GM12864 (cell line): ENCODE measurements around the gene GALC.

Source experiments
- DNase-seq: peaks from one replicate; pipeline ENCODE4 v3.0.0-alpha.2; 2011; ENCODE audit warnings: low read depth
- H3K4me3 ChIP-seq: 2 replicates; pipeline ENCODE4 v1.5.1; 2011; ENCODE audit warnings: mild to moderate bottlenecking, low read depth, low read length, control low read depth
- CTCF ChIP-seq: IDR thresholded peaks from 2 replicates; pipeline ENCODE4 v1.5.1; 2011; ENCODE audit warnings: low read depth, mild to moderate bottlenecking, moderate library complexity, low read length, control low read depth, inconsistent platforms; ENCODE audit errors: missing control alignments

Gene GALC

DNA sequence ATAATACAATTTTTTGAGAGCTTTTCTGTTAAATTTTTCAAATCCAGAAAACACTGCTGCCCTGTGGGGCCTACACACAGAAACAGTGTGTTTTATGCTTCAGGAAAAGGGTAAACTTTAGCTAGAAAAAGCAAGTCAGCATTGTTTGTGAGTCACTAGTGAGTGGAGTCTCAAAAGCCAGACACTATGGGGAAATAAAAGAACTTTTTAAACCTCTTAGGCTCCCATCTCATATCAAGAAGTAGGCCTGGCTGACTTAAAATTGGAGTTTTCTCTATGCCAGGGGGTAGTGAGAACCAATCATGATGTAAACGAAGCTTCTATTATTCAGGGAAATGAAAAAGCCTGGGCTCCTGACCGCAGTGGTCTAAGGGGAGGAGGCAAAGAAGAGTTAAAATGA is 24.6 kb upstream of the GALC start:
- no peak for TF ChIP-seq CTCF
- DNase-seq: no peak
- no peak overlapping the region for H3K4me3 ChIP-seq

DNA sequence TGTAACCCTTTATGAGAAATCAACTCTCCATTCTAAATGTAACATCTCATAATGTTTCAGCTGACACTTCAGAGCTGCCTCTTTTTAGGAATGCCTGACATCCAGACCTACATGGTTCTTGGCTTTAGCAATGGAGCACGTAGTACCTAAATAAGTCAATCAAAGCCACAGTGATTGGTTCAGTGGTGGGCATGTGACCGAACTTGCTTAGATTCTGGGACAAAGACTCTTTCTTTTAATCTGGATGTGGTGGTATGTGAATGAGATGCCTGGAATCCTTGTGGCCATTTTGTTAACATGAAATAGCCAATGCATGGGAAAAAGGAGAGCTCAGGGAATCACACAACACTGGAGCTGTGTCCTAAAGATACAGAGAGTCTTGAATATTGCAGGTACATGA is 23.8 kb upstream of the GALC start:
- no peak overlapping the region for H3K4me3 ChIP-seq
- TF ChIP-seq CTCF: no peak
- DNase-seq: no peak

DNA sequence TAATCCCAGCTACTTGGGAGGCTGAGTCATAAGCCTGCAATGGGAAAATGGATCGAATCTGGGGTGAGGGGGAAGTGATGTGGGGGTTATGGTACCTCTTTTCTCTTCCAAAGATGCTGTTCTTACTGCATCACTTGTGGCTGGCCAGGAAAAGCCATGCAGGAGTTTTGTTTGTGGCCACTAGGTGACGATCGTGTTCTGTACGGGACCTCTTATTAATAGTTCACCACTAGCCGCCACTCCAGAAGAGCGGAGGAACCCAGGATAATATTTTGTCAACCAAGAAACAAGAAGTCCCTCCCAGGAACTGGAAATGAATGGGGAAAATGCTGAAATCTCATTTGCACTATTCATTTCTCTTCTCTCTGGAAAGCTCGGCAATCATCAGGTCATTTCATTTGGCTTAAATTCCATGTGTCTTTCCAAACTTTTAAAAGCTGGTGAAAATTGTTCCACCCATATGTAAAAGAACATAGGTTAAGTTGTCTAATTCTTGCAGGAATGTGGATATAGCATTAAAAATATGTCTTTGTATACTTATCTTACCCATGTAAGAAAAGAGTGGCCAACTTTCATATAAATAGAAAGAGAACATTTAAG is 20.9 kb upstream of the GALC start:
- DNase-seq: no peak
- peak; percentile 92 for TF ChIP-seq CTCF
- H3K4me3 ChIP-seq: no peak overlapping the region

GRCh38 chr14:88012495-88012894 is 19.5 kb upstream of the GALC start:
- no peak for TF ChIP-seq CTCF
- no peak overlapping the region for H3K4me3 ChIP-seq
- no peak for DNase-seq

- no peak for DNase-seq
- no peak for TF ChIP-seq CTCF
Measured at GRCh38 chr14:88010331-88010730, 17.3 kb upstream of the GALC start.

DNA sequence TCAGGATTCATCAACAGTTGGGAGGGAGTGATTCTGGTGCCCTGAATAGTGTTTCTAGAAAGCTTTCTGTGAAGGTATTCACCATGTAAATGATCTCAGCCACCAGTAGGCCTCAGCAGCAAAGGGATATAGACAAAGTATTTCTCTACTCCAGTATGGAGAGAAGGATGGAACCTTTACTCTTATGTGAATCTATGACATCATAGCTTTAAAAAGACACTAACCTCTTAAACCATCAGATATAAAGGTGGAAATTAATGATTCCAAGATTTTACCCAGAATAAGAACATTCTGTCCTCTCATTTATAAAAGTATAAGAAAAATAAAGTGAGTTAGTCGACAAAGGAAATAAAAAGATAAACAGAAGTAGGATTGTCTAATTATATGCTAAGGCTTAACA is 16.5 kb upstream of the GALC start:
- DNase-seq: no peak
- no peak for TF ChIP-seq CTCF
- no peak overlapping the region for H3K4me3 ChIP-seq

More at GRCh38 chr14:88010331-88010730, 17.3 kb upstream of the GALC start:
- H3K4me3 ChIP-seq: no peak overlapping the region

DNA sequence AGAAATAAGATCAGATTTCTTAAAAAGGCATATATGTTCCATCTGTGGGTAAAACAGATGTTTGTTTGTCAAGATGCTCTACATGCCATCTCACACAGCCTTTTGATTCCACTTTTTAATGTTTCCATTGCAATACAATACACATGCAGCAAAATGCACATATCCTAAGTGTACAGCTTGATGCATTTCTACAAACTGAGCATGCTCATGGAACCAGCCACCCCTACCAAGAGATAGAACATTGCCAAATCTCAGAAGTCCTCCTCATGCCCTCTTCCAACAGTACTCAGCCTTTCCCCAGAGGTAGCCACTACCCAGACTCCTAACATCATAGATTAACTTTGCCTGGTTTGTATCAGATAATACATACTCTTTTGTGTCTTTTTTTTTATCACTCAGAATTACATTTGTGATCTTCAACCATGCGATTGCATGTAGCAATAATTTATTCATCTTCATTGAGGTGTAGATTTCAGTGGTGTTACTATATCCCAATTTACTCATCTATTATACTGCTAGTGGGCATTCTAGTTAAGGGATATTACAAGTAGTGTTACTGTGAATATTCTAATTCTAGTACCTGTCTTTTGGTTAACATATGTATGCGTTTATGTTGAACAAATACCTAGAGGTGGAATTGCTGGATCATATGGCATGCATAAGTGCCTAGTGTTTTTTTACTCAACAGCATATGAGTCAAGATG is 15.2 kb upstream of the GALC start:
- DNase-seq: no peak
- H3K4me3 ChIP-seq: no peak overlapping the region
- TF ChIP-seq CTCF: no peak
